Right ventricle myocardium inferior (tissue), 1 donor: ENCODE data around the gene DISC1. TPM values are rescaled to one million over a fixed set of nuclear protein-coding genes. Genes with fewer than 3 reads are reported as not detected.
"Not testable (repeated sequence)": the region's sequence is repeated elsewhere in the genome, so short reads cannot be mapped to it uniquely, and the experiment has no call there.

Experiments
- ATAC-seq: fragments of 200-7000 bp; cut with Tn5 transposase; one replicate; pipeline ENCODE4 v1.9.1; 2020; ENCODE audit warnings: mild to moderate bottlenecking, moderate library complexity
- DNase-seq: peaks from one replicate; pipeline ENCODE4 v3.0.0; 2021; ENCODE audit errors: missing footprints
- intact Hi-C: fragments of 100-400 bp; cut with DNase I; formaldehyde crosslinking; loops from one replicate; pipeline ENCODE4 v1.11.0; 2022
- total RNA-seq: library from RNA; stranded (reverse); fragmentation: NEBNext Ultra II Directional; extraction: Animal tissue kit (Norgen Biotek cat#: 25700); gene quantifications from one replicate; pipeline ENCODE4 v1.2.1, GENCODE V29; 2021
- donor health status: DM: no; HTN: yes; CAD: no; lungs with severe emphysema.

The DISC1 gene
- total RNA-seq, 1 donor from 2014 or later = 3.9 TPM

GRCh38 chr1:231603598-231604275, 22.9 kb upstream of the DISC1 start:
- intact Hi-C loops = loop anchor here (10.0 kb wide), 1 partner anchor 359 kb away; the partner anchor contains the start of gene GNPAT
- ATAC-seq (peak; percentile 39), DNase-seq (no peak)

- ATAC-seq = no peak
- DNase-seq = no peak
- intact Hi-C loops = loop anchor here (10.0 kb wide), 1 partner anchor 359 kb away; the partner anchor contains the start of gene GNPAT
Measured at GRCh38 chr1:231604276-231604621, 22.3 kb upstream of the DISC1 start.

GRCh38 chr1:231605149-231606100, 21.2 kb upstream of the DISC1 start:
- intact Hi-C loops = loop anchor here (10.0 kb wide), 1 partner anchor 361 kb away; the partner anchor contains the start of gene GNPAT
- ATAC-seq (no peak), DNase-seq (no peak)

GRCh38 chr1:231606712-231607111, 19.9 kb upstream of the DISC1 start:
- DNase-seq (no peak), ATAC-seq (no peak)
- intact Hi-C loops = loop anchor here (10.0 kb wide), 1 partner anchor 362 kb away; the partner anchor contains the start of gene GNPAT

GRCh38 chr1:231610388-231610787, 16.2 kb upstream of the DISC1 start:
- DNase-seq = no peak
- intact Hi-C loops = no loop called here
- ATAC-seq = peak; percentile 37

GRCh38 chr1:231611111-231611510, 15.5 kb upstream of the DISC1 start:
- ATAC-seq (no peak), DNase-seq (no peak)
- intact Hi-C loops = no loop called here

- ATAC-seq = no peak
- intact Hi-C loops = no loop called here
- no peak for DNase-seq
Measured at GRCh38 chr1:231611851-231612250, 14.7 kb upstream of the DISC1 start.

GRCh38 chr1:231612393-231613089, 14.0 kb upstream of the DISC1 start:
- peak; percentile 69 for ATAC-seq
- intact Hi-C loops = no loop called here
- DNase-seq = peak; percentile 76

- DNase-seq = no peak
- intact Hi-C loops = no loop called here
- ATAC-seq = no peak
Measured at GRCh38 chr1:231613419-231614349, 12.9 kb upstream of the DISC1 start.

- ATAC-seq (no peak), DNase-seq (no peak)
- intact Hi-C loops = no loop called here
Measured at GRCh38 chr1:231616667-231617066, 9.9 kb upstream of the DISC1 start.

GRCh38 chr1:231618609-231619256, 7.9 kb upstream of the DISC1 start:
- intact Hi-C loops = no loop called here
- DNase-seq = no peak
- no peak for ATAC-seq

GRCh38 chr1:231619257-231619634, 7.3 kb upstream of the DISC1 start:
- DNase-seq (no peak), ATAC-seq (no peak)
- intact Hi-C loops = no loop called here

- ATAC-seq, intact Hi-C loops, DNase-seq: not testable (repeated sequence)
Measured at GRCh38 chr1:231625042-231625441, 1.5 kb upstream of the DISC1 start.

- ATAC-seq (no peak), DNase-seq (no peak)
- intact Hi-C loops = no loop called here
Measured at GRCh38 chr1:231625975-231626534, 535 bp upstream of the DISC1 start.

GRCh38 chr1:231626951-231627614, 493 bp downstream of the DISC1 start:
- DNase-seq (peak; percentile 86), ATAC-seq (peak; percentile 92)
- intact Hi-C loops = no loop called here

GRCh38 chr1:231628207-231628876, 1.8 kb downstream of the DISC1 start:
- DNase-seq (no peak), ATAC-seq (no peak)
- intact Hi-C loops = no loop called here
